Neural progenitor cell (in vitro differentiated cells): Measurements from ENCODE around the gene SLC44A5. TPM values are rescaled to one million over a fixed set of nuclear protein-coding genes. Genes with fewer than 3 reads are reported as not detected.
A peak's percentile ranks its signal among the peaks of the same experiment; 100 is the strongest.
"Not testable (repeated sequence)": the region's sequence is repeated elsewhere in the genome, so short reads cannot be mapped to it uniquely, and the experiment has no call there.

Experiments used
- DNase-seq: peaks from one replicate; pipeline ENCODE4 v3.0.0-alpha.2; 2016; ENCODE audit warnings: low spot score
- H2AFZ ChIP-seq: fragments of 200-600 bp; sonication (generic); replicated peaks from 2 replicates; pipeline ENCODE4 v1.6.1; 2016; ENCODE audit warnings: antibody characterized with exemption
- H3F3A ChIP-seq: fragments of 200-600 bp; sonication (generic); 2 replicates; pipeline ENCODE4 v1.6.1; 2016; ENCODE audit warnings: antibody characterized with exemption, low read depth
- H3K27ac ChIP-seq: fragments of 200-600 bp; sonication (generic); 2 replicates; pipeline ENCODE4 v1.5.1; 2016; ENCODE audit warnings: mild to moderate bottlenecking
- H3K27me3 ChIP-seq: fragments of 200-600 bp; sonication (generic); 2 replicates; pipeline ENCODE4 v1.6.1; 2016; ENCODE audit warnings: mild to moderate bottlenecking, moderate library complexity
- H3K36me3 ChIP-seq: fragments of 200-600 bp; sonication (generic); 2 replicates; pipeline ENCODE4 v1.5.1; 2016
- H3K4me1 ChIP-seq: fragments of 200-600 bp; sonication (generic); 2 replicates; pipeline ENCODE4 v1.6.1; 2016; ENCODE audit warnings: mixed run types
- H3K4me2 ChIP-seq: fragments of 200-600 bp; sonication (generic); 2 replicates; pipeline ENCODE4 v1.6.1; 2016
- H3K4me3 ChIP-seq: fragments of 200-600 bp; sonication (generic); 2 replicates; pipeline ENCODE4 v1.5.1; 2016
- H3K79me2 ChIP-seq: fragments of 200-600 bp; sonication (generic); 2 replicates; pipeline ENCODE4 v1.6.1; 2016; ENCODE audit warnings: low read depth
- H3K9ac ChIP-seq: fragments of 200-600 bp; sonication (generic); 2 replicates; pipeline ENCODE4 v1.6.1; 2016
- H3K9me3 ChIP-seq: fragments of 200-600 bp; sonication (generic); 2 replicates; pipeline ENCODE4 v1.5.1; 2016; ENCODE audit warnings: low read depth
- H4K20me1 ChIP-seq: fragments of 200-600 bp; sonication (generic); 2 replicates; pipeline ENCODE4 v1.6.1; 2016; ENCODE audit warnings: low read depth
- H3K27ac Mint-ChIP-seq: 3 replicates; pipeline ENCODE4 v1.8.0; 2021; ENCODE audit warnings: mixed read lengths
- H3K27me3 Mint-ChIP-seq: 2 replicates; pipeline ENCODE4 v1.8.0; 2022; ENCODE audit warnings: low read depth, mild to moderate bottlenecking, inconsistent platforms, moderate library complexity, mixed read lengths; ENCODE audit not compliant: insufficient read depth
- H3K36me3 Mint-ChIP-seq: 3 replicates; pipeline ENCODE4 v1.8.0; 2021; ENCODE audit warnings: mixed read lengths
- H3K4me1 Mint-ChIP-seq: 3 replicates; pipeline ENCODE4 v1.8.0; 2021; ENCODE audit warnings: mixed read lengths
- H3K4me3 Mint-ChIP-seq: 3 replicates; pipeline ENCODE4 v1.8.0; 2021; ENCODE audit warnings: mild to moderate bottlenecking, moderate library complexity, mixed read lengths
- H3K9me3 Mint-ChIP-seq: 3 replicates; pipeline ENCODE4 v1.8.0; 2020; ENCODE audit warnings: mixed read lengths
- CTCF ChIP-seq: fragments of 200-600 bp; sonication (generic); IDR thresholded peaks from 2 replicates; pipeline ENCODE4 v1.5.1; 2017; ENCODE audit warnings: antibody characterized with exemption, mild to moderate bottlenecking
- EZH2 ChIP-seq: fragments of 200-600 bp; sonication (generic); IDR thresholded peaks from 2 replicates; pipeline ENCODE4 v1.6.1; 2017; ENCODE audit warnings: antibody characterized with exemption, mild to moderate bottlenecking, moderate library complexity
- EZH2phosphoT487 ChIP-seq: fragments of 200-600 bp; sonication (generic); IDR thresholded peaks from 2 replicates; pipeline ENCODE4 v1.6.1; 2017; ENCODE audit warnings: antibody characterized with exemption
- total RNA-seq: library from RNA; depleted of rRNA; stranded (reverse); fragments of >200 nt; gene quantifications from 2 replicates; pipeline ENCODE4 v1.2.3, GENCODE V29; 2015; ENCODE audit warnings: low replicate concordance

Gene SLC44A5
- total RNA-seq, 1 donor from 2014 or later = 25.3 TPM

- no peak overlapping the region for H3K27ac Mint-ChIP-seq
- H3K27me3 Mint-ChIP-seq = peaks cover 2% of the 10 kb centered on the region
- no peak overlapping the region for H3K4me2 ChIP-seq
- H3K4me3 ChIP-seq = no peak overlapping the region
- peaks cover 2% of the 10 kb centered on the region for H3K36me3 Mint-ChIP-seq
- no peaks in the 10 kb centered on the region for H3K27me3 ChIP-seq
- no peak overlapping the region for H3K27ac ChIP-seq
- no peaks in the 10 kb centered on the region for H3K36me3 ChIP-seq
- peaks cover 2% of the 10 kb centered on the region for H3K9me3 Mint-ChIP-seq
- H2AFZ ChIP-seq = no peak overlapping the region
- no peak for DNase-seq
- no peaks in the 10 kb centered on the region for H3K4me1 ChIP-seq
- no peak overlapping the region for H3K9ac ChIP-seq
- peaks cover 4% of the 10 kb centered on the region for H3K4me1 Mint-ChIP-seq
- no peaks in the 10 kb centered on the region for H3F3A ChIP-seq
- no peak for TF ChIP-seq EZH2
- no peak for TF ChIP-seq CTCF
- TF ChIP-seq EZH2phosphoT487 = no peak
- no peaks in the 10 kb centered on the region for H3K79me2 ChIP-seq
- no peaks in the 10 kb centered on the region for H4K20me1 ChIP-seq
- no peaks in the 10 kb centered on the region for H3K9me3 ChIP-seq
- H3K4me3 Mint-ChIP-seq = no peak overlapping the region
These were observed 337.8 kb downstream of the SLC44A5 start for GRCh38 chr1:75273110-75273509.

- Mint-ChIP-seq H3K27ac (no peak overlapping the region), H3K4me1 (peaks cover 11% of the 10 kb centered on the region), H3K27me3 (no peaks in the 10 kb centered on the region), H3K36me3 (no peaks in the 10 kb centered on the region), H3K4me3 (no peak overlapping the region), H3K9me3 (peaks cover 16% of the 10 kb centered on the region)
- Histone ChIP-seq H3K9ac (no peak overlapping the region), H3K36me3 (no peaks in the 10 kb centered on the region), H4K20me1 (no peaks in the 10 kb centered on the region), H3F3A (no peaks in the 10 kb centered on the region), H3K9me3 (no peaks in the 10 kb centered on the region), H3K79me2 (no peaks in the 10 kb centered on the region), H3K4me2 (no peak overlapping the region), H3K27ac (no peak overlapping the region), H3K4me3 (no peak overlapping the region), H3K4me1 (no peaks in the 10 kb centered on the region), H3K27me3 (no peaks in the 10 kb centered on the region), H2AFZ (peak overlapping the region; percentile 56)
- peak; percentile 67 for DNase-seq
- no peak for TF ChIP-seq EZH2phosphoT487
- peak; percentile 76 for TF ChIP-seq CTCF
- no peak for TF ChIP-seq EZH2
These were observed 345.1 kb downstream of the SLC44A5 start for GRCh38 chr1:75265792-75266191.

- Histone ChIP-seq H3K4me2 (no peak overlapping the region), H3K4me1 (no peaks in the 10 kb centered on the region), H3K9me3 (no peaks in the 10 kb centered on the region), H3K36me3 (no peaks in the 10 kb centered on the region), H3K27me3 (no peaks in the 10 kb centered on the region), H3K9ac (no peak overlapping the region), H3K4me3 (no peak overlapping the region), H2AFZ (no peak overlapping the region), H4K20me1 (no peaks in the 10 kb centered on the region), H3K27ac (no peak overlapping the region), H3K79me2 (no peaks in the 10 kb centered on the region), H3F3A (no peaks in the 10 kb centered on the region)
- H3K4me1 Mint-ChIP-seq = peaks cover 9% of the 10 kb centered on the region
- H3K4me3 Mint-ChIP-seq = no peak overlapping the region
- DNase-seq = no peak
- no peaks in the 10 kb centered on the region for H3K36me3 Mint-ChIP-seq
- TF ChIP-seq EZH2phosphoT487 (no peak), EZH2 (no peak), CTCF (no peak)
- H3K27ac Mint-ChIP-seq = no peak overlapping the region
- no peaks in the 10 kb centered on the region for H3K27me3 Mint-ChIP-seq
- peaks cover 16% of the 10 kb centered on the region for H3K9me3 Mint-ChIP-seq
These were observed 346.8 kb downstream of the SLC44A5 start for GRCh38 chr1:75264112-75264511.

- H3K4me1 ChIP-seq, H3K4me3 Mint-ChIP-seq, H3K79me2 ChIP-seq, H3K4me3 ChIP-seq, H3K27ac Mint-ChIP-seq, DNase-seq, H3K27ac ChIP-seq, H3K27me3 ChIP-seq, H3F3A ChIP-seq, H3K4me1 Mint-ChIP-seq, H3K27me3 Mint-ChIP-seq, H2AFZ ChIP-seq, H3K9ac ChIP-seq, H3K4me2 ChIP-seq, H3K36me3 ChIP-seq, H3K9me3 ChIP-seq, H4K20me1 ChIP-seq, H3K36me3 Mint-ChIP-seq: not testable (repeated sequence)
- peaks cover 16% of the 10 kb centered on the region for H3K9me3 Mint-ChIP-seq
These were observed 347.3 kb downstream of the SLC44A5 start for GRCh38 chr1:75263616-75264015.

GRCh38 chr1:75261946-75262345 is 349.0 kb downstream of the SLC44A5 start:
- H3K27ac Mint-ChIP-seq, H3K4me3 ChIP-seq, H3F3A ChIP-seq, H3K4me2 ChIP-seq, H4K20me1 ChIP-seq, H3K9ac ChIP-seq, DNase-seq, H3K27ac ChIP-seq, H3K4me3 Mint-ChIP-seq, H3K9me3 ChIP-seq, H3K79me2 ChIP-seq, H3K36me3 Mint-ChIP-seq, H3K4me1 Mint-ChIP-seq, H3K4me1 ChIP-seq, H3K27me3 Mint-ChIP-seq, H2AFZ ChIP-seq, H3K36me3 ChIP-seq, H3K27me3 ChIP-seq: not testable (repeated sequence)
- peaks cover 16% of the 10 kb centered on the region for H3K9me3 Mint-ChIP-seq
